ENCODE measurements around the gene MNT. TPM values are rescaled to one million over a fixed set of nuclear protein-coding genes. Genes with fewer than 3 reads are reported as not detected.

Gene MNT
- total RNA-seq, 1 donor from 2014 or later, result 4.9 TPM

DNA sequence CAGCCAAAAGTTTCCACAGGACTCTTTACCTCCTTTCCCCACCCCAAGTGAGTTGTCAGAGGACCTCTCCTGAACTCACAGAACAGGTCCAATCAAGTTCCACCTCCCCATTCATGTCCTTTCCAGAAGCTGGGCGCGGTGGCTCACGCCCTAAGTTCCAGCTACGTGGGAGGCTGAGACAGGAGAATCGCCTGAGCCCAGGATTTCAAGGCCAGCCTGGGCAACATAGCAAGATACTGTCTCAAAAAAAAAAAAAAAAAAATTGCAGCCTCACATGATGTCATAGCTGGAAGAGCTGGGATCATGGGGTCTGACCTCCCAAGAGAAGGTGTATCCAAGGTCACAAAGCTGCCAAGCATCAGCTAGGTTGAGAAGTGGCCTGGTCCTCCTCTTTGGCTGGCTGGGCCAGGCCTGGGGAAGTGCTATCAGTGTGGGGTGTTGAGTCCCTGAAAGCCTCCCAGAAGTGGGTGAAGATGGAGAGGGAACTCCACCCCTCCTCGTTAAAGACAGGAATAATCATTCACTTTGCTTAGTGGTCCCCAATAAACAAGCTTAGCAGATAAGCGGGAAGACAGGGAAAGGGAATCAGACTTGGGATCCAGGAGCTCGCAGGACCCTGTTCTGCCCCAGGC is 5.5 kb upstream of the MNT start:
- TF ChIP-seq CTCF (IDR thresholded peaks at IDR 0.05), result no peak
- H3K36me3 ChIP-seq, result no peaks in the 10 kb centered on the region
- no peaks in the 10 kb centered on the region for H3K9me3 ChIP-seq
- intact Hi-C loops (cut with DNase I), result loop anchor here (2.0 kb wide), 1 partner anchor 14 kb away; no protein-coding TSS in a partner anchor
- no peaks in the 10 kb centered on the region for H3K27me3 ChIP-seq
- peaks cover 12 to 47% of the 10 kb centered on the region in 2 donors for H3K4me1 ChIP-seq
- H3K27ac ChIP-seq, result peak overlapping the region; percentile 89 to 97
- DNase-seq (ENCODE audit: low spot score in 2 of 2), result no peak
- peak overlapping the region in 1 of 2 donors; percentile 2 for H3K4me3 ChIP-seq

DNA sequence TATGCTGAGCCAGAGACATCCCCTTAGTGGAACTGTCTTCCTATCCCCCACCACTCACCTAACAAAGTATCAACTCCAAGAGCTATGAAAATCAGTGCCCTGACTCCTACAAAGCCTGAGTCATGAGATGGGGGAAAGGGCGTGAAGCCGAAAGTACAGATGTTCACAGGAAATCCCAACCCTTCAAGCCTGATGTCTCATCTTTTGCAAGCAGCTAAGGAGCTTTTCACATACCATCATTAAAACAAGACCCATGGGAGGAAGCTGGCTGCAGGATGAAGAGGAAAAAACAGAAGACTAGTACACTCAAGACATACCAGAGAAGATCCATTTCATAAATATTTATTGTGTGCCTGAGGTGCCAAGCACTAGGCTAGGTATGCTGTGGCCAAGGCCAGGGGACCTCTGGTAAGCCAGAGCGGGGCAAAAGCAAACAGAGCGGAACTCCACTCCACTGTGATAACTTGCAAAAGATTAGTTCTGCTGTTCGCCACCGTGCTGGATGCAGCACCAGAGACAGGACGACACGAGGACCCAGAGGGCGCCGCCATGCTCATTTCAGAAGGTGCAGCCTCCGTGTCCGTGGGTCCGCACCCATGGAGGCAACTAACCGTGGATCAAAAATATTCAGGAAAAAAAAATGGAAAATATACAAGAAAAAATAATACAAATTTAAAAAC is 4.5 kb upstream of the MNT start:
- DNase-seq (ENCODE audit: low spot score in 2 of 2), result no peak

GRCh38 chr17:2403044-2403443 is 2.2 kb upstream of the MNT start:
- intact Hi-C loops (cut with DNase I), result loop anchor here (5.0 kb wide), 1 partner anchor 686 kb away; no protein-coding TSS in a partner anchor
- Histone ChIP-seq H3K4me1 (peaks cover 20 to 54% of the 10 kb centered on the region in 2 donors), H3K4me3 (peak overlapping the region; percentile 84 to 86), H3K36me3 (no peaks in the 10 kb centered on the region), H3K9me3 (no peaks in the 10 kb centered on the region), H3K27me3 (no peaks in the 10 kb centered on the region), H3K27ac (peak overlapping the region; percentile 97 to 98)
- no peak for DNase-seq (ENCODE audit: low spot score in 2 of 2)
- TF ChIP-seq CTCF (IDR thresholded peaks at IDR 0.05), result no peak

More for the DNA sequence above, 4.5 kb upstream of the MNT start:
- H3K27me3 ChIP-seq, result no peaks in the 10 kb centered on the region
- no peak for TF ChIP-seq CTCF (IDR thresholded peaks at IDR 0.05)
- no peak overlapping the region for H3K4me3 ChIP-seq
- intact Hi-C loops (cut with DNase I), result no loop called here
- H3K9me3 ChIP-seq, result no peaks in the 10 kb centered on the region
- H3K36me3 ChIP-seq, result no peaks in the 10 kb centered on the region
- H3K4me1 ChIP-seq, result peaks cover 12 to 47% of the 10 kb centered on the region in 2 donors
- H3K27ac ChIP-seq, result peak overlapping the region; percentile 97 to 98

DNA sequence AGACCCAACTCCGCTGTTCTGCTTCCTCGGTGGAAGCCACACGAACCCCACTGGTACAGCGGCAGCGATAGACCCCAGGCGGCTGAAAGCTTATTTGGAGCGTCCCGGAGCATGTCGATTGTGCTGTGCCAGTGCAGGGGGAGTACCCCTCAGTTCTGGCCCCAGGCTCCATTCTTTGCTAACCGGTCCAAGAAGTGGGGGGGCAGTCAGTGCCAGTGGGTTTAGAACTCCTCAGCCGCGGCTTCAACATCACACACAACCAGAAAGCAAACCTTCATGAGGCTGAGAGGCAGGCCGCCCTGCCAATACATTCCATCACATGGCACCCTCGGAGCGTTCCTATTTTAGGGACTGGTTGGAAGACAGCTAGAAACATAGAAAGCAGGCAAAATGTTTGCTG is 1.7 kb upstream of the MNT start:
- Histone ChIP-seq H3K4me3 (peak overlapping the region; percentile 84 to 86), H3K4me1 (peaks cover 24 to 58% of the 10 kb centered on the region in 2 donors), H3K27ac (peak overlapping the region; percentile 97 to 98), H3K36me3 (no peaks in the 10 kb centered on the region), H3K9me3 (no peaks in the 10 kb centered on the region), H3K27me3 (no peaks in the 10 kb centered on the region)
- no peak for TF ChIP-seq CTCF (IDR thresholded peaks at IDR 0.05)
- intact Hi-C loops (cut with DNase I), result loop anchor here (5.0 kb wide), 1 partner anchor 685 kb away; no protein-coding TSS in a partner anchor
- DNase-seq (ENCODE audit: low spot score in 2 of 2), result no peak

DNA sequence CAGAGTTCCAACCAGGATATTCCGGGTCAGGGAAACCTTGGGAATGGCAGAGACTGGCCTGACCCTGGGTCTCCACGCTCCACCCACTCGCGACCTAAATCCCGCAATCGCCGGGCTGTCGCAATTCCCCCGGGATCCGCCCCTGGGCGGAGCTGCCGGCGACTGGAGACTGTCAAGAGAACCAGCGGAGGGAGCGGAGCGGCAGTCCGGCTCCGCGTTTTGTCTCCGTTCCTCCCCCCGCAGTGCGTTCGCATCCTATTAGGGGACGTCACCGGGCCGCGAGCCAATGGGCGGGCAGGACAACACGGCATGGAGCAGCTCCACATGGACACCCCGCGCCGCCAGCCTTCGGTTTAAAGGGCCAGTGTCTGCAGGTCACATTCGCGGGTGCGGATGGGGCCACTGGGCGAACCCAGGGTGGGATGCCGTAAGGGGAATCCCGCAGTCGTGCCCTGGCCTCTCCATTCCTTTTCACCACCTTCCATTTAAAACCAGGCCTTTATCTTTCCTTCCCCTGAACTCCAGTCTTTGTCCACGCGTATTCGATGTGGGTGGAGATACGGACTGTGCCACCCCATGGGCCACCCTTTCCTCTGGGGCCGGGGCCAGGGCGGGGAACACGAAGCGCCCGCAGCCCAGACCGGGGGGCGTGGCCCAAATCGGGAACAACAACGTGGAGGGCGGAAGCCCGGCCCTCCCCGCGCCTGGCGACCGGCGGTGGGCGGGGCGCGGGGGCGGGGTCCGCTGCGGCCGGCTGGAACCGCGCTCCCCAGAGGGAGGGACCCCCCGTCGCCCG is 764 bp upstream of the MNT start:
- H3K4me1 ChIP-seq, result peaks cover 26 to 60% of the 10 kb centered on the region in 2 donors
- peak overlapping the region; percentile 97 to 98 for H3K27ac ChIP-seq
- peak overlapping the region; percentile 84 to 86 for H3K4me3 ChIP-seq
- DNase-seq (ENCODE audit: low spot score in 2 of 2), result peak; percentile 100
- TF ChIP-seq CTCF (IDR thresholded peaks at IDR 0.05), result no peak
- intact Hi-C loops (cut with DNase I), result loop anchor here (1.0 to 5.0 kb wide), 2 partner anchors 8 to 684 kb away; no protein-coding TSS in a partner anchor
- no peaks in the 10 kb centered on the region for H3K27me3 ChIP-seq
- no peaks in the 10 kb centered on the region for H3K9me3 ChIP-seq
- H3K36me3 ChIP-seq, result no peaks in the 10 kb centered on the region

Measured in ascending aorta (tissue), 2 donors.